Prostate gland (tissue), 2 donors: ENCODE results near the gene ADRA2A. TPM values are rescaled to one million over a fixed set of nuclear protein-coding genes. Genes with fewer than 3 reads are reported as not detected.

ENCODE experiments used
- DNase-seq: peaks from one replicate; pipeline ENCODE4 v3.0.0-alpha.2; 2019; ENCODE audit warnings: low spot score
- H3K27ac ChIP-seq, 2 donors: fragments of 200-600 bp; sonication (generic); 2 replicates each; pipeline ENCODE4 v1.5.1; 2017 to 2019
- H3K27me3 ChIP-seq: fragments of 200-600 bp; sonication (generic); replicated peaks from 2 replicates; pipeline ENCODE4 v1.5.1; 2019; ENCODE audit not compliant: insufficient read depth
- H3K36me3 ChIP-seq, 2 donors: fragments of 200-600 bp; sonication (generic); 1 replicate in 1 of 2; 2 replicates in 1 of 2; pipeline versions ENCODE4 v1.5.1 to v1.8.1; 2017 to 2019
- H3K4me1 ChIP-seq: fragments of 200-600 bp; sonication (generic); replicated peaks from 2 replicates; pipeline ENCODE4 v1.5.1; 2019
- H3K4me3 ChIP-seq, 2 donors: fragments of 200-600 bp; sonication (generic); 2 replicates each; pipeline ENCODE4 v1.5.1; 2017 to 2019
- H3K9me3 ChIP-seq: fragments of 200-600 bp; sonication (generic); 2 replicates; pipeline ENCODE4 v1.5.1; 2017
- POLR2A ChIP-seq: fragments of 450-650 bp; IDR thresholded peaks from one replicate; pipeline ENCODE4 v1.6.1; 2016; ENCODE audit warnings: antibody characterized with exemption, mild to moderate bottlenecking
- POLR2AphosphoS5 ChIP-seq: sonication (generic); formaldehyde crosslinking; IDR thresholded peaks from one replicate; pipeline ENCODE4 v1.6.1; 2017; ENCODE audit warnings: antibody characterized with exemption
- WGBS: methylation state at CpG from one replicate; pipeline ENCODE4 v1.1.5; 2018; 5-methylcytosine and 5-hydroxymethylcytosine counted together
- intact Hi-C: fragments of 100-400 bp; cut with DNase I; formaldehyde crosslinking; loops from one replicate; pipeline ENCODE4 v1.14.2; 2022
- total RNA-seq, 2 donors: library from RNA; depleted of rRNA; stranded (reverse); fragments of >200 nt; gene quantifications; one replicate each; pipeline ENCODE4 v1.1.0, GENCODE V29; 2016
- TF ChIP-seq, protein P1 (sequence below), 4 experiments: fragments of 200-600 bp in 2 of 4; fragments of 450-650 bp in 2 of 4; sonication (generic) in 2 of 4; IDR thresholded peaks; 1 replicate in 3 of 4; 2 replicates in 1 of 4; pipeline ENCODE4 v1.5.1; 2016 to 2019; ENCODE audit warnings: antibody characterized with exemption in 4 of 4, mild to moderate bottlenecking in 2 of 4, moderate library complexity in 2 of 4

Gene ADRA2A
- total RNA-seq, 2 donors from 2014 or later: 0.41 to 12.3 TPM

DNA sequence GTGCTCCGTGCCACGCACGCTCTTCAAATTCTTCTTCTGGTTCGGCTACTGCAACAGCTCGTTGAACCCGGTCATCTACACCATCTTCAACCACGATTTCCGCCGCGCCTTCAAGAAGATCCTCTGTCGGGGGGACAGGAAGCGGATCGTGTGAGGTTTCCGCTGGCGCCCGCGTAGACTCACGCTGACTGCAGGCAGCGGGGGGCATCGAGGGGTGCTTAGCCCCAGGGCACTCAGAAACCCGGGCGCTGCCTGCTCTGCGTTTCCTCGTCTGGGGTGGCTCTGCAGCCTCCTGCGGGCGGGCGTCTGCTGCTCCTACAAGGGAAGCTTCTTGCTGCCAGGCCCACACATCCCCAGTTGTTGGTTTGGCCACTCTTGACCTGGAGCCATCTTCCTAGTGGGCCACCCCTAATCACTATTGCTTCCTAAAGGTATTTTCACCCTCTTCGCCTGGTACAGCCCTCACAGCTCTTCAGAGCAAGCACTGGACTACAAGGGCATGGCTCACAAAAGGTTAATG lies 2.5 kb downstream of the ADRA2A start:
- H3K27me3 ChIP-seq: peaks cover 4% of the 10 kb centered on the region
- H3K27ac ChIP-seq: no peak overlapping the region
- H3K4me1 ChIP-seq: peaks cover 4% of the 10 kb centered on the region
- WGBS: 82% methylated on average over 28 of the region's 28 CpGs
- H3K4me3 ChIP-seq: no peak overlapping the region
- intact Hi-C loops: loop anchor here (10.0 kb wide), 1 partner anchor 1056 kb away; no protein-coding TSS in a partner anchor
- TF ChIP-seq POLR2AphosphoS5: no peak
- TF ChIP-seq, protein P1, sequence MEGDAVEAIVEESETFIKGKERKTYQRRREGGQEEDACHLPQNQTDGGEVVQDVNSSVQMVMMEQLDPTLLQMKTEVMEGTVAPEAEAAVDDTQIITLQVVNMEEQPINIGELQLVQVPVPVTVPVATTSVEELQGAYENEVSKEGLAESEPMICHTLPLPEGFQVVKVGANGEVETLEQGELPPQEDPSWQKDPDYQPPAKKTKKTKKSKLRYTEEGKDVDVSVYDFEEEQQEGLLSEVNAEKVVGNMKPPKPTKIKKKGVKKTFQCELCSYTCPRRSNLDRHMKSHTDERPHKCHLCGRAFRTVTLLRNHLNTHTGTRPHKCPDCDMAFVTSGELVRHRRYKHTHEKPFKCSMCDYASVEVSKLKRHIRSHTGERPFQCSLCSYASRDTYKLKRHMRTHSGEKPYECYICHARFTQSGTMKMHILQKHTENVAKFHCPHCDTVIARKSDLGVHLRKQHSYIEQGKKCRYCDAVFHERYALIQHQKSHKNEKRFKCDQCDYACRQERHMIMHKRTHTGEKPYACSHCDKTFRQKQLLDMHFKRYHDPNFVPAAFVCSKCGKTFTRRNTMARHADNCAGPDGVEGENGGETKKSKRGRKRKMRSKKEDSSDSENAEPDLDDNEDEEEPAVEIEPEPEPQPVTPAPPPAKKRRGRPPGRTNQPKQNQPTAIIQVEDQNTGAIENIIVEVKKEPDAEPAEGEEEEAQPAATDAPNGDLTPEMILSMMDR (IDR thresholded peaks at IDR 0.05): no peak
- TF ChIP-seq POLR2A: no peak
- H3K9me3 ChIP-seq: no peaks in the 10 kb centered on the region
- no peak for DNase-seq
- no peaks in the 10 kb centered on the region for H3K36me3 ChIP-seq

DNA sequence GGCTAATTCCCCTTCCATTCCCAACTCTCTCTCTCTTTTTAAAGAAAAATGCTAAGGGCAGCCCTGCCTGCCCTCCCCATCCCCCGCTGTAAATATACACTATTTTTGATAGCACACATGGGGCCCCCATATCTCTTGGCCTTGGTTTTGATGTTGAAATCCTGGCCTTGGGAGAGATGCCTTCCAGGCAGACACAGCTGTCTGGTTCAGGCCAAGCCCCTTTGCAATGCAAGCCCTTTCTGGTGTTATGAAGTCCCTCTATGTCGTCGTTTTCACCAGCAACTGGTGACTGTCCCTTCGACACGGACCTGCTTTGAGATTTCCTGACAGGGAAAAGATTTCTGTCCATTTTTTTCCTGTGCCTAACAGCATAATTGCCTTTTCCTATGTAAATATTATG lies 3.0 kb downstream of the ADRA2A start:
- no peak for TF ChIP-seq POLR2AphosphoS5
- TF ChIP-seq POLR2A: no peak
- TF ChIP-seq, protein P1 (IDR thresholded peaks at IDR 0.05): no peak
- WGBS: 85% methylated on average over 5 of the region's 5 CpGs
- Histone ChIP-seq H3K4me3 (no peak overlapping the region), H3K9me3 (no peaks in the 10 kb centered on the region), H3K27me3 (peaks cover 4% of the 10 kb centered on the region), H3K27ac (no peak overlapping the region), H3K4me1 (peaks cover 4% of the 10 kb centered on the region), H3K36me3 (no peaks in the 10 kb centered on the region)
- DNase-seq: no peak
- intact Hi-C loops: loop anchor here (10.0 kb wide), 1 partner anchor 1055 kb away; no protein-coding TSS in a partner anchor

DNA sequence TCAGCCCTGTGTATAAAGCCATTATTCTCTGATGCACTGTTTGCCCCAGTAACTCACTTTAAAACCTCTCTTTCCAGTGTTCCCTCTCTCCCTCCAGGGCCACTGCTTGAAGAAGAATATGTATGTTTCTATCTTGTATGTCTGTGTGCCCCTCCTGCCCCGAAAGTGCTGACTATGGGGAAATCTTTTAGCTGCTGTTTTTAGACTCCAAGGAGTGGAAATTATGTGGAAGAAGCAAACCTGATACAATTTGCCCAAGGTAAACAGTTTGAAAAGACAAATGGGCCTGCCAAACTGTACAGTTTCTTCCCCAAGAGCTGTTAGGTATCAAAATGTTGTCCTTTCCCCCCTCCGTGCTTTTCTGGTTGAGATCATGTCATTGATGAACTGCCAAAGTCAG lies 3.4 kb downstream of the ADRA2A start:
- H3K36me3 ChIP-seq: no peaks in the 10 kb centered on the region
- intact Hi-C loops: no loop called here
- no peak for DNase-seq
- H3K27ac ChIP-seq: no peak overlapping the region
- peaks cover 4% of the 10 kb centered on the region for H3K4me1 ChIP-seq
- peaks cover 4% of the 10 kb centered on the region for H3K27me3 ChIP-seq
- no peak for TF ChIP-seq POLR2A
- TF ChIP-seq POLR2AphosphoS5: no peak
- TF ChIP-seq, protein P1 (IDR thresholded peaks at IDR 0.05): no peak
- 58% methylated on average over 2 of the region's 2 CpGs for WGBS
- H3K9me3 ChIP-seq: no peaks in the 10 kb centered on the region
- H3K4me3 ChIP-seq: no peak overlapping the region

DNA sequence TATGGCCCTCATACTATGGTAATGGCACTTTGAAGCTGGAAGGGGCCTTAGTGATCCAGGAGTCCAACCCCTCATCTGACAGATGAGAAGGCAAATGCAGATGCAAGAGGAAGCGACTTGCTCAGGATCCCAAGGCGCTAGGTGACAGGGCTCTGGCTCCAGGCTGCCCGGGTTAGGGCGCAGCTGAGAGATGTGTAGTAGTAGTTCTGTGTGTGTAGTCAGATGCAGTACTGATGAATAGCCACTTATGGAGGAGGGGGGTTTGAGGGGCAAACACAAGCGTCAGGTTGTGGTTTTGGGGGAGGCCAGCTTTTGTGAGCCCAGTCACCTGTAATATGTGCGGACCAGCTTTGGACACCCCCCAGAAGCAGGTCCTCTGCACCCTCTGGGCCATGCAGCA lies 4.8 kb downstream of the ADRA2A start:
- H3K4me1 ChIP-seq: no peaks in the 10 kb centered on the region
- WGBS: 90% methylated on average over 6 of the region's 6 CpGs
- peaks cover 4% of the 10 kb centered on the region for H3K27me3 ChIP-seq
- no peak overlapping the region for H3K4me3 ChIP-seq
- H3K36me3 ChIP-seq: no peaks in the 10 kb centered on the region
- no peaks in the 10 kb centered on the region for H3K9me3 ChIP-seq
- intact Hi-C loops: no loop called here
- DNase-seq: no peak
- H3K27ac ChIP-seq: no peak overlapping the region
- TF ChIP-seq, protein P1 (IDR thresholded peaks at IDR 0.05): no peak
- TF ChIP-seq POLR2AphosphoS5 (no peak), POLR2A (no peak)
